ENCODE measurements around the gene PRM3.

DNA sequence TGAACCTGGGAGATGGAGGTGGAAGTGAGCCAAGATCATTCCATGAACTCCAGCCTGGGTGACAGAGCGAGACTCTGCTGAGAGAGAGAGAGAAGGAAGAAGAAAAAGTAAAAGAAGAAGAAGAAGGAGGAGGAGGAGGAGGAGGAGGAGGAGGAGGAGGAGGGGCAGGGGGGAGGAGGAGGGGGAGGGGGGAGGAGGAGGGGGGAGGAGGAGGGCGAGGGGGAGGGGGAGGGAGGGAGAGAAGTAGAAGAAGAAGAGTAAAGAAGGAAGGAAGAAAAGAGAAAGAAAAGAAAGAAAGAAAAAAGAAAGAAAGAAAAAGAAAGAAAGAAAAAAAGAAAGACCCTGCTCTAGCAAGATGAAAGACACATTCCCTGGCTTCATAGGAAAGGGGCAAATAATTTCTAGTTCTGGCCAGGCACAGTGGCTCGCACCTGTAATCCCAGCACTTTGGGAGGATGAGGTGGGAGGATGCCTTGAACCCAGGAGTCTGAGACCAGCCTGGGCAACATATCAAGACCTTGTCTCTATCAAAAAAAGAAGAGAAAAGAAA, 41.1 kb downstream of the PRM3 start:
- TF ChIP-seq, protein P1, sequence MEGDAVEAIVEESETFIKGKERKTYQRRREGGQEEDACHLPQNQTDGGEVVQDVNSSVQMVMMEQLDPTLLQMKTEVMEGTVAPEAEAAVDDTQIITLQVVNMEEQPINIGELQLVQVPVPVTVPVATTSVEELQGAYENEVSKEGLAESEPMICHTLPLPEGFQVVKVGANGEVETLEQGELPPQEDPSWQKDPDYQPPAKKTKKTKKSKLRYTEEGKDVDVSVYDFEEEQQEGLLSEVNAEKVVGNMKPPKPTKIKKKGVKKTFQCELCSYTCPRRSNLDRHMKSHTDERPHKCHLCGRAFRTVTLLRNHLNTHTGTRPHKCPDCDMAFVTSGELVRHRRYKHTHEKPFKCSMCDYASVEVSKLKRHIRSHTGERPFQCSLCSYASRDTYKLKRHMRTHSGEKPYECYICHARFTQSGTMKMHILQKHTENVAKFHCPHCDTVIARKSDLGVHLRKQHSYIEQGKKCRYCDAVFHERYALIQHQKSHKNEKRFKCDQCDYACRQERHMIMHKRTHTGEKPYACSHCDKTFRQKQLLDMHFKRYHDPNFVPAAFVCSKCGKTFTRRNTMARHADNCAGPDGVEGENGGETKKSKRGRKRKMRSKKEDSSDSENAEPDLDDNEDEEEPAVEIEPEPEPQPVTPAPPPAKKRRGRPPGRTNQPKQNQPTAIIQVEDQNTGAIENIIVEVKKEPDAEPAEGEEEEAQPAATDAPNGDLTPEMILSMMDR (conservative IDR thresholded peaks at IDR 0.05 in 1 of 2, IDR thresholded peaks at IDR 0.05 in 1 of 2; ENCODE audit: low read depth in 1 of 2, low read length in 2 of 2) = no peak
- no peak for TF ChIP-seq EZH2 (IDR thresholded peaks at IDR 0.05; ENCODE audit: low read length, missing control alignments)
